H9 (cell line): ENCODE results near the gene RBFOX1. TPM values are rescaled to one million over a fixed set of nuclear protein-coding genes. Genes with fewer than 3 reads are reported as not detected.

Experiments
- DNase-seq: peaks from one replicate; pipeline ENCODE4 v3.0.0-alpha.2; 2017
- H2AFZ ChIP-seq: one replicate; pipeline ENCODE4 v1.6.1; 2013; ENCODE audit warnings: mild to moderate bottlenecking, low read length, control low read depth, moderate library complexity
- H2AK5ac ChIP-seq: 2 replicates; pipeline ENCODE4 v1.6.1; 2013; ENCODE audit warnings: low read length, control low read depth, mixed read lengths; ENCODE audit not compliant: insufficient read length
- H2BK120ac ChIP-seq: one replicate; pipeline ENCODE4 v1.6.1; 2013; ENCODE audit warnings: low read depth, mild to moderate bottlenecking, low read length, control low read depth, inconsistent platforms; ENCODE audit not compliant: poor library complexity, severe bottlenecking
- H2BK12ac ChIP-seq: 2 replicates; pipeline ENCODE4 v1.6.1; 2013; ENCODE audit warnings: low read length, control low read depth, mixed read lengths, low read depth; ENCODE audit not compliant: insufficient read length
- H2BK15ac ChIP-seq: 2 replicates; pipeline ENCODE4 v1.6.1; 2013; ENCODE audit warnings: low read depth, low read length, control low read depth
- H2BK20ac ChIP-seq: one replicate; pipeline ENCODE4 v1.6.1; 2013; ENCODE audit warnings: low read depth, mild to moderate bottlenecking, low read length, control low read depth, inconsistent platforms; ENCODE audit not compliant: poor library complexity, severe bottlenecking
- H2BK5ac ChIP-seq: 2 replicates; pipeline ENCODE4 v1.6.1; 2013; ENCODE audit warnings: low read length, control low read depth, mixed read lengths; ENCODE audit not compliant: insufficient read length
- H3K14ac ChIP-seq: 2 replicates; pipeline ENCODE4 v1.6.1; 2013; ENCODE audit warnings: low read length, control low read depth; ENCODE audit not compliant: insufficient read depth
- H3K18ac ChIP-seq: 2 replicates; pipeline ENCODE4 v1.6.1; 2013; ENCODE audit warnings: low read depth, mild to moderate bottlenecking, mixed read lengths, low read length, control low read depth; ENCODE audit not compliant: insufficient read length
- H3K23ac ChIP-seq: 2 replicates; pipeline ENCODE4 v1.6.1; 2013; ENCODE audit warnings: low read length, control low read depth, mixed read lengths, low read depth; ENCODE audit not compliant: insufficient read length
- H3K23me2 ChIP-seq: 2 replicates; pipeline ENCODE4 v1.6.1; 2013; ENCODE audit warnings: low read depth, mild to moderate bottlenecking, mixed read lengths, low read length, control low read depth; ENCODE audit not compliant: insufficient read length, poor library complexity, severe bottlenecking
- H3K27ac ChIP-seq: 2 replicates; pipeline ENCODE4 v1.5.1; 2013; ENCODE audit warnings: low read length, control low read depth, mixed read lengths, low read depth; ENCODE audit not compliant: insufficient read length
- H3K27me3 ChIP-seq: 2 replicates; pipeline ENCODE4 v1.6.1; 2013; ENCODE audit warnings: low read length, control low read depth, inconsistent platforms; ENCODE audit not compliant: insufficient read depth
- H3K4ac ChIP-seq: 2 replicates; pipeline ENCODE4 v1.6.1; 2013; ENCODE audit warnings: low read depth, mild to moderate bottlenecking, control low read depth, inconsistent platforms, low read length, moderate library complexity
- H3K4me1 ChIP-seq: 2 replicates; pipeline ENCODE4 v1.6.1; 2013; ENCODE audit warnings: low read length, control low read depth, inconsistent platforms; ENCODE audit not compliant: insufficient read depth
- H3K4me2 ChIP-seq: 2 replicates; pipeline ENCODE4 v1.6.1; 2013; ENCODE audit warnings: low read length, control low read depth, mixed read lengths; ENCODE audit not compliant: insufficient read length, insufficient read depth
- H3K56ac ChIP-seq: 2 replicates; pipeline ENCODE4 v1.6.1; 2013; ENCODE audit warnings: low read depth, mild to moderate bottlenecking, mixed read lengths, low read length, control low read depth; ENCODE audit not compliant: insufficient read length
- H3K79me1 ChIP-seq: 2 replicates; pipeline ENCODE4 v1.6.1; 2013; ENCODE audit warnings: low read depth, mild to moderate bottlenecking, moderate library complexity, low read length, control low read depth, inconsistent platforms; ENCODE audit not compliant: insufficient read depth, poor library complexity, severe bottlenecking
- H3K79me2 ChIP-seq: 2 replicates; pipeline ENCODE4 v1.6.1; 2013; ENCODE audit warnings: low read length, control low read depth, inconsistent platforms; ENCODE audit not compliant: insufficient read depth
- H3K9ac ChIP-seq: 2 replicates; pipeline ENCODE4 v1.6.1; 2013; ENCODE audit warnings: low read length, control low read depth, mixed read lengths; ENCODE audit not compliant: insufficient read length; ENCODE audit errors: extremely low read depth
- H3K9me3 ChIP-seq: one replicate; pipeline ENCODE4 v1.6.1; 2013; ENCODE audit warnings: low read depth, low read length, inconsistent platforms; ENCODE audit not compliant: control insufficient read depth
- H3T11ph ChIP-seq: one replicate; pipeline ENCODE4 v1.6.1; 2013; ENCODE audit warnings: mild to moderate bottlenecking, low read length, control low read depth, inconsistent platforms
- H4K20me1 ChIP-seq: one replicate; pipeline ENCODE4 v1.6.1; 2013; ENCODE audit not compliant: control insufficient read depth, insufficient read length, insufficient read depth
- H4K5ac ChIP-seq: 2 replicates; pipeline ENCODE4 v1.6.1; 2013; ENCODE audit warnings: low read depth, mild to moderate bottlenecking, mixed read lengths, low read length, control low read depth; ENCODE audit not compliant: insufficient read length
- H4K8ac ChIP-seq: replicated peaks from 2 replicates; pipeline ENCODE4 v1.6.1; 2013; ENCODE audit warnings: low read length, control low read depth, mixed read lengths, low read depth; ENCODE audit not compliant: insufficient read length
- H4K91ac ChIP-seq: 2 replicates; pipeline ENCODE4 v1.6.1; 2013; ENCODE audit warnings: low read depth, mild to moderate bottlenecking, moderate library complexity, mixed read lengths, low read length, control low read depth; ENCODE audit not compliant: insufficient read length
- H3K27ac Mint-ChIP-seq, 3 experiments: 2 replicates in 2 of 3; 3 replicates in 1 of 3; pipeline ENCODE4 v1.8.0; 2020 to 2021; ENCODE audit warnings: mixed read lengths in 3 of 3, mild to moderate bottlenecking in 1 of 3, moderate library complexity in 1 of 3
- H3K27me3 Mint-ChIP-seq: 2 replicates; pipeline ENCODE4 v1.8.0; 2021; ENCODE audit warnings: low read depth, mild to moderate bottlenecking, moderate library complexity, mixed read lengths
- H3K36me3 Mint-ChIP-seq, 3 experiments: 2 replicates in 2 of 3; 3 replicates in 1 of 3; pipeline ENCODE4 v1.8.0; 2020 to 2021; ENCODE audit warnings: low read depth in 3 of 3, mixed read lengths in 3 of 3; ENCODE audit not compliant: insufficient read depth in 1 of 3
- H3K4me1 Mint-ChIP-seq, 2 experiments: 2 replicates each; pipeline ENCODE4 v1.8.0; 2020; ENCODE audit warnings: mixed read lengths in 2 of 2
- H3K4me3 Mint-ChIP-seq, 2 experiments: 2 replicates in 1 of 2; 3 replicates in 1 of 2; pipeline ENCODE4 v1.8.0; 2020 to 2021; ENCODE audit warnings: mild to moderate bottlenecking in 2 of 2, mixed read lengths in 2 of 2, moderate library complexity in 1 of 2
- H3K9me3 Mint-ChIP-seq, 2 experiments: 2 replicates in 1 of 2; 3 replicates in 1 of 2; pipeline ENCODE4 v1.8.0; 2020; ENCODE audit warnings: mild to moderate bottlenecking in 2 of 2, mixed read lengths in 2 of 2, moderate library complexity in 1 of 2
- WGBS: extraction: QIAGEN DNeasy Blood & Tissue Kit; methylation state at CpG from one replicate; pipeline ENCODE4 v1.1.7; 2013; ENCODE audit warnings: missing lambda C conversion rate, low lambda C conversion rate, mixed read lengths; ENCODE audit not compliant: insufficient read length; ENCODE audit errors: extremely low coverage; 5-methylcytosine and 5-hydroxymethylcytosine counted together
- total RNA-seq: library from RNA; stranded (reverse); gene quantifications from 2 replicates; pipeline ENCODE4 v1.2.1, GENCODE V29; 2021
- TF ChIP-seq, protein P1 (sequence below): fragments of 200-600 bp; sonication (generic); conservative IDR thresholded peaks from 3 replicates; pipeline ENCODE4 v1.8.0; 2021; ENCODE audit warnings: antibody characterized with exemption, mild to moderate bottlenecking

The RBFOX1 gene
- total RNA-seq, 1 experiment from 2014 or later, result 2.0 TPM

DNA sequence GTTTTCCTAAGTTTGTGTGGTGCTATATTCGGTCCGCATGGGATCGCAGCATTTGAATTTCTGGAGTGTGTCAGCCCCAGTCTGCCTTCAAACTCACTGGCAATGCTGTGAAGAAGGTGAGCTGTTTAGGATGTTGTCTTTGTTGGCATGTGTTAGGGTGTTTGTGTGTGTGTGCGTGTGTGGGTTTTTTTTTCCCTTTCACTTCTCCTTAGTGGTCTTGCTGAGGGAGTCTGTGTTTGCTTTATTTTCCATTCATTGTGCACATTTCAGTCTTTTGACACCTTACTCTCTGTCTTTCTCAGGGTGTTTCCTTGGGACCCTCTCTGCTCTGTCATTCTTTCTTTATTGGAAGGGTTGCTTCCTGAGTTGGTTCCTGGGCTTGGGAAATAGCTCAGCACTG is 27.7 kb upstream of the RBFOX1 start:
- H3K9me3 Mint-ChIP-seq, result no peaks in the 10 kb centered on the region

More for the DNA sequence above, 27.7 kb upstream of the RBFOX1 start:
- no peak overlapping the region for H2BK5ac ChIP-seq
- no peak overlapping the region for H2AFZ ChIP-seq
- H2BK20ac ChIP-seq, result no peak overlapping the region
- H4K8ac ChIP-seq, result no peak overlapping the region
- DNase-seq, result no peak
- H2BK15ac ChIP-seq, result no peak overlapping the region
- H3K4me3 Mint-ChIP-seq, result peak overlapping the region; percentile 20 to 92
- TF ChIP-seq, protein P1, sequence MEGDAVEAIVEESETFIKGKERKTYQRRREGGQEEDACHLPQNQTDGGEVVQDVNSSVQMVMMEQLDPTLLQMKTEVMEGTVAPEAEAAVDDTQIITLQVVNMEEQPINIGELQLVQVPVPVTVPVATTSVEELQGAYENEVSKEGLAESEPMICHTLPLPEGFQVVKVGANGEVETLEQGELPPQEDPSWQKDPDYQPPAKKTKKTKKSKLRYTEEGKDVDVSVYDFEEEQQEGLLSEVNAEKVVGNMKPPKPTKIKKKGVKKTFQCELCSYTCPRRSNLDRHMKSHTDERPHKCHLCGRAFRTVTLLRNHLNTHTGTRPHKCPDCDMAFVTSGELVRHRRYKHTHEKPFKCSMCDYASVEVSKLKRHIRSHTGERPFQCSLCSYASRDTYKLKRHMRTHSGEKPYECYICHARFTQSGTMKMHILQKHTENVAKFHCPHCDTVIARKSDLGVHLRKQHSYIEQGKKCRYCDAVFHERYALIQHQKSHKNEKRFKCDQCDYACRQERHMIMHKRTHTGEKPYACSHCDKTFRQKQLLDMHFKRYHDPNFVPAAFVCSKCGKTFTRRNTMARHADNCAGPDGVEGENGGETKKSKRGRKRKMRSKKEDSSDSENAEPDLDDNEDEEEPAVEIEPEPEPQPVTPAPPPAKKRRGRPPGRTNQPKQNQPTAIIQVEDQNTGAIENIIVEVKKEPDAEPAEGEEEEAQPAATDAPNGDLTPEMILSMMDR, result no peak
- no peaks in the 10 kb centered on the region; the same call in 1 of the 2 replicates for H3K4me1 ChIP-seq
- H3K36me3 Mint-ChIP-seq, result no peaks in the 10 kb centered on the region
- H4K5ac ChIP-seq, result no peak overlapping the region
- H2BK120ac ChIP-seq, result no peak overlapping the region
- no peaks in the 10 kb centered on the region for H4K20me1 ChIP-seq
- H3K4me2 ChIP-seq, result peak overlapping the region; percentile 97
- H4K91ac ChIP-seq, result no peak overlapping the region
- H3K23me2 ChIP-seq, result peaks cover 18% of the 10 kb centered on the region
- no peak overlapping the region for H3K14ac ChIP-seq
- H3K56ac ChIP-seq, result no peak overlapping the region
- no peaks in the 10 kb centered on the region for H3K79me2 ChIP-seq
- no peak overlapping the region; a peak in 1 of 7 replicates for H3K27ac Mint-ChIP-seq
- WGBS, result no CpG with 5 or more reads among the region's 4 CpGs
- peaks cover 74% of the 10 kb centered on the region for H3K27me3 Mint-ChIP-seq
- H3K18ac ChIP-seq, result no peak overlapping the region
- H3K23ac ChIP-seq, result no peak overlapping the region
- H2AK5ac ChIP-seq, result no peak overlapping the region
- H3T11ph ChIP-seq, result no peak overlapping the region
- no peak overlapping the region for H3K9ac ChIP-seq
- peaks cover 10% of the 10 kb centered on the region; the same call in 1 of the 2 replicates for H3K27me3 ChIP-seq
- H3K27ac ChIP-seq, result no peak overlapping the region
- no peaks in the 10 kb centered on the region for H3K9me3 ChIP-seq
- H2BK12ac ChIP-seq, result no peak overlapping the region
- no peak overlapping the region for H3K4ac ChIP-seq
- H3K79me1 ChIP-seq, result no peaks in the 10 kb centered on the region
- peaks cover 12 to 20% of the 10 kb centered on the region in 2 experiments for H3K4me1 Mint-ChIP-seq
